NT2/D1 (cell line): Measurements from ENCODE around the gene IGSF9B.

Experiments used
- DNase-seq: peaks from one replicate; pipeline ENCODE4 v3.0.0-alpha.2; 2011; ENCODE audit warnings: low read depth, low spot score
- H3K27me3 ChIP-seq: 2 replicates; pipeline ENCODE4 v1.6.0; 2011; ENCODE audit warnings: mild to moderate bottlenecking; ENCODE audit not compliant: insufficient read length, insufficient read depth
- H3K36me3 ChIP-seq: 2 replicates; pipeline ENCODE4 v1.6.1; 2011; ENCODE audit warnings: mild to moderate bottlenecking, low read length, mixed read lengths; ENCODE audit not compliant: insufficient read depth, insufficient read length
- H3K4me1 ChIP-seq: 2 replicates; pipeline ENCODE4 v1.5.1; 2011; ENCODE audit not compliant: insufficient read depth, insufficient read length
- H3K4me3 ChIP-seq: 2 replicates; pipeline ENCODE4 v1.5.1; 2011; ENCODE audit warnings: low read depth; ENCODE audit not compliant: insufficient read length
- H3K9ac ChIP-seq: 2 replicates; pipeline ENCODE4 v1.6.0; 2011; ENCODE audit warnings: low read depth; ENCODE audit not compliant: insufficient read length
- H3K9me3 ChIP-seq: 2 replicates; pipeline ENCODE4 v1.5.1; 2011; ENCODE audit warnings: mild to moderate bottlenecking, low read length; ENCODE audit not compliant: insufficient read depth
- SUZ12 ChIP-seq: IDR thresholded peaks from 2 replicates; pipeline ENCODE4 v1.6.1; 2011; ENCODE audit not compliant: insufficient read length, insufficient read depth; ENCODE audit errors: extremely low read depth
- YY1 ChIP-seq: IDR thresholded peaks from 2 replicates; pipeline ENCODE4 v1.6.1; 2011; ENCODE audit not compliant: insufficient read length, insufficient read depth
- ZNF274 ChIP-seq: IDR thresholded peaks from 2 replicates; pipeline ENCODE4 v1.6.1; 2011; ENCODE audit warnings: mild to moderate bottlenecking, low read depth, low read length

Gene IGSF9B

DNA sequence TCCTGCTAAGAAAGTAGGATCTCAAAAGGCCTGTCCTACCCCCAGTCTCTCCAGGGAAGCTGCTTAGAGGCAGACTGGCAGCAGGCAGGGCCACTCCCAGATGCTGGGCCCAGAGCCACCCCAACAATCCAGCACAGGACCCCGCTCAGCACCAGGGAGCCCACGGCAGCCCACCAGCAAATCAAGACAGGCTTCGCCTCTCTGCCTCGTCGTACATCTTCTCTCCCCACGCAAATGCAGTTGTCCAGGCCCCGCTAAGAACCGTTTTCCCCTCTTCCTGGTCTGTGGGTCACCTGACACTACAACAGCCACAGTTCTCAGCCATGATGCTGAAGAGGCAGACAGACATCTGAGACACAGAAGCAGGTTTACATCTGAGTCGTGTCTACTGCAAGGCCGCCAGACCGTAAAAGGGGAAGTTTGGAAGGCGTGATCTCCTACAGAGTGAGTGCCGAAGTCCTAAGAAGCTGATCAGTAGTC is 51.1 kb downstream of the IGSF9B start:
- H3K4me1 ChIP-seq, result no peaks in the 10 kb centered on the region
- H3K36me3 ChIP-seq, result peaks cover 49% of the 10 kb centered on the region
- TF ChIP-seq YY1 (no peak), SUZ12 (no peak), ZNF274 (no peak)
- H3K27me3 ChIP-seq, result no peaks in the 10 kb centered on the region
- no peak for DNase-seq
- H3K9ac ChIP-seq, result no peak overlapping the region
- H3K9me3 ChIP-seq, result no peaks in the 10 kb centered on the region
- H3K4me3 ChIP-seq, result no peak overlapping the region

- no peaks in the 10 kb centered on the region for H3K27me3 ChIP-seq
- H3K36me3 ChIP-seq, result peaks cover 44% of the 10 kb centered on the region
- TF ChIP-seq ZNF274, result no peak
- TF ChIP-seq SUZ12, result no peak
- TF ChIP-seq YY1, result no peak
- H3K9me3 ChIP-seq, result no peaks in the 10 kb centered on the region
- no peak overlapping the region for H3K4me3 ChIP-seq
- H3K9ac ChIP-seq, result no peak overlapping the region
- no peaks in the 10 kb centered on the region for H3K4me1 ChIP-seq
- no peak for DNase-seq
Observed at GRCh38 chr11:133904818-133905515, 51.8 kb downstream of the IGSF9B start.

- no peak for TF ChIP-seq ZNF274
- no peak for DNase-seq
- no peak overlapping the region for H3K4me3 ChIP-seq
- H3K9ac ChIP-seq, result no peak overlapping the region
- H3K9me3 ChIP-seq, result no peaks in the 10 kb centered on the region
- H3K4me1 ChIP-seq, result no peaks in the 10 kb centered on the region
- no peaks in the 10 kb centered on the region for H3K27me3 ChIP-seq
- H3K36me3 ChIP-seq, result peaks cover 44% of the 10 kb centered on the region
Observed at GRCh38 chr11:133903875-133904817, 52.6 kb downstream of the IGSF9B start.

- no peaks in the 10 kb centered on the region for H3K4me1 ChIP-seq
- H3K9me3 ChIP-seq, result no peaks in the 10 kb centered on the region
- no peak overlapping the region for H3K9ac ChIP-seq
- no peaks in the 10 kb centered on the region for H3K27me3 ChIP-seq
- peaks cover 43% of the 10 kb centered on the region for H3K36me3 ChIP-seq
- DNase-seq, result no peak
- no peak overlapping the region for H3K4me3 ChIP-seq
- no peak for TF ChIP-seq YY1
- no peak for TF ChIP-seq ZNF274
- TF ChIP-seq SUZ12, result no peak
Observed at GRCh38 chr11:133903056-133903455, 53.7 kb downstream of the IGSF9B start.

GRCh38 chr11:133902506-133902905 is 54.3 kb downstream of the IGSF9B start:
- no peak overlapping the region for H3K4me3 ChIP-seq
- no peak for TF ChIP-seq ZNF274
- no peak for TF ChIP-seq SUZ12
- no peak for TF ChIP-seq YY1
- no peaks in the 10 kb centered on the region for H3K4me1 ChIP-seq
- peaks cover 38% of the 10 kb centered on the region for H3K36me3 ChIP-seq
- no peaks in the 10 kb centered on the region for H3K27me3 ChIP-seq
- DNase-seq, result no peak
- H3K9me3 ChIP-seq, result no peaks in the 10 kb centered on the region
- H3K9ac ChIP-seq, result no peak overlapping the region

- H3K4me3 ChIP-seq, result no peak overlapping the region
- no peaks in the 10 kb centered on the region for H3K9me3 ChIP-seq
- no peaks in the 10 kb centered on the region for H3K27me3 ChIP-seq
- no peak for DNase-seq
- TF ChIP-seq ZNF274 (no peak), YY1 (no peak), SUZ12 (no peak)
- H3K4me1 ChIP-seq, result peaks cover 3% of the 10 kb centered on the region
- H3K9ac ChIP-seq, result no peak overlapping the region
- peaks cover 38% of the 10 kb centered on the region for H3K36me3 ChIP-seq
Observed at GRCh38 chr11:133901999-133902398, 54.8 kb downstream of the IGSF9B start.

- Histone ChIP-seq H3K4me1 (peaks cover 7% of the 10 kb centered on the region), H3K27me3 (no peaks in the 10 kb centered on the region), H3K9ac (no peak overlapping the region), H3K36me3 (peaks cover 32% of the 10 kb centered on the region), H3K4me3 (no peak overlapping the region), H3K9me3 (no peaks in the 10 kb centered on the region)
- TF ChIP-seq SUZ12 (no peak), ZNF274 (no peak), YY1 (no peak)
- no peak for DNase-seq
Observed at GRCh38 chr11:133901316-133901715, 55.5 kb downstream of the IGSF9B start.
